Omental fat pad (tissue), 4 donors: Measurements from ENCODE around the gene CHPT1. TPM values are rescaled to one million over a fixed set of nuclear protein-coding genes. Genes with fewer than 3 reads are reported as not detected.
"Not testable (repeated sequence)": the region's sequence is repeated elsewhere in the genome, so short reads cannot be mapped to it uniquely, and the experiment has no call there.

ENCODE experiments used
- ATAC-seq: fragments of 150-250 bp; one replicate; pipeline ENCODE4 v1.9.1; 2016; ENCODE audit warnings: mild to moderate bottlenecking, moderate library complexity; ENCODE audit not compliant: low FRiP score
- DNase-seq: peaks from one replicate; pipeline ENCODE4 v3.0.0-alpha.2; 2019; ENCODE audit warnings: low spot score
- CTCF ChIP-seq, 3 donors: fragments of 450-650 bp; IDR thresholded peaks; one replicate each; pipeline ENCODE4 v1.5.1; 2016 to 2017; ENCODE audit warnings: antibody characterized with exemption in 3 of 3, mild to moderate bottlenecking in 3 of 3, moderate library complexity in 2 of 3
- total RNA-seq, 4 donors: library from RNA; depleted of rRNA; stranded (reverse); fragments of >200 nt; gene quantifications; one replicate each; pipeline ENCODE4 v1.1.0, GENCODE V29; 2016

Gene CHPT1
- total RNA-seq, 4 donors from 2014 or later: 43.8 to 107 (median 60.2) TPM

GRCh38 chr12:101680647-101681046 lies 16.8 kb upstream of the CHPT1 start:
- no peak for ATAC-seq
- no peak for DNase-seq
- no peak for TF ChIP-seq CTCF (IDR thresholded peaks at IDR 0.05)

GRCh38 chr12:101681627-101682026 lies 15.8 kb upstream of the CHPT1 start:
- not testable (repeated sequence) for DNase-seq, ATAC-seq

DNA sequence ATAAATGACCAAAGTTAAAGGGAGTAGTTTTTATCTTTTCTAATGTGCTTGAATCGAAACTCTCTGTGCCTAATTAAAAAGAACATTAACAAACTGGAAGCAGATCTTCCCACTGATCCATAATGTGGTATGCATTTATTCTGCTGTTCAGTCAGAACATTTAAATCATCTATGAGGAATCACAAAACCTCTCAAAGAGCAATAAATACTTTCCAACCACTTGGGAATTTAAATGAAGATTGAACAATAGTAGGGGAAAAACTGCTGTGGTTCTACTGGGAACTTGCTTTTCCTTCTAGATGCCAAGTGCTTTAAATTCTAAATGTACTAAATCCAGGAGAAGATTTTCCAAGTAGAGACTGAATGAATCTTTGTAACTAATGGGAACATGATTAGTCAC lies 12.3 kb upstream of the CHPT1 start:
- ATAC-seq (no peak), DNase-seq (no peak)
- TF ChIP-seq CTCF (IDR thresholded peaks at IDR 0.05): no peak

- ATAC-seq (no peak), DNase-seq (no peak)
- TF ChIP-seq CTCF (IDR thresholded peaks at IDR 0.05): no peak
These were observed 11.3 kb upstream of the CHPT1 start for GRCh38 chr12:101686176-101686575.

DNA sequence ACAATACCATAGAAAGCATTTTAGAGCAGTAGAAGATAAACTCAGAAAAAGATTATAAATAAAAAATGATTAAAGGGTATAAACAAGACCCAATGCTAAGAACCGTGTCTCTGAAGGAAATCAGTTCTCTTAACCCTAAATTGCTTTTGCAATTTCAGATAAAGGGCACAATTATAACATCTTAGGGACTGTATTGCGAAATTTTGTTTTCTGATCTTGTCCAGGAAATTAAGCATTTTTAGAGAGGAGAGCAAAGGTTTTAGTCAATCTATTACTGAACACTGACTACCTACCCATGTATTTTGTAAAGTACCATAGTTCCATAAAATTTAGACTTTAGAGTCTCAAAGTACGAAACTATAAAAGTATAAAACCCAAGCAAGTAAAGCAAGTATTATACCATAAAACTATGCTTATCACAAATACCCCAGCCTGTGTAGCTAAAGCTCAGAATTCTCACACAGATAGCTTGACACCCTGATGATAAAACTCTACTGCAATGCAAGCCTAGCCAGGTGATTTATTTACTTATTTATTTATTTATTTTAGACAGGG lies 6.8 kb upstream of the CHPT1 start:
- DNase-seq (no peak), ATAC-seq (no peak)

DNA sequence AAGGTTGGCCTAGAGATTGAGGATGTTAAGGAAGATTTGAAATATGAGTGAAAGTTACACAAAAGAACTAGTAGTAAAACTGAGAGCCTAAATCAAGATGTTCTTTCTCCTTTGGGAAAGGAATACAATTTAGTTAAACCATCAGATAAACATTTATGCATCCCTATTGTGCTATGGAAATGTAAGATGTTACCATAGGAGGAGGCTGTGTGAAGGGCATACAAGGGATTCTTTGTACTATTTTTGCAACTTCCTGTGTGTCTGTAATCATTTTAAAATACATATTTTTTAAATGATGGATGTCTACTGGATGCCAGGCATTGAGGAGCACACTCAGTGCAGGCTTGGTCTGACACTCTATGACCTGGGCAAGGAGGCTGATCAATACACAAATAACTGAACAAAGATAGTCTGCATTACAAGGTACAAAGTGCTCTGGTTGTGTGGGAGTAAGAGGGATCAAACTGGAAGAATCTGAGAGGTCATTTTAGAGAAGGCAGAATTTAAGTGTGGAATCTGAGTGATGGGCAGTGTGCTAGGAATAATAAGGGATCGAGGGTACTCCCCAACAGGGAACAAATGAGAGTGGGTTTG lies 5.8 kb upstream of the CHPT1 start:
- no peak for TF ChIP-seq CTCF (IDR thresholded peaks at IDR 0.05)
- ATAC-seq (no peak), DNase-seq (no peak)

More for the DNA sequence above, 6.8 kb upstream of the CHPT1 start:
- TF ChIP-seq CTCF (IDR thresholded peaks at IDR 0.05): no peak

GRCh38 chr12:101694297-101694848 lies 3.1 kb upstream of the CHPT1 start:
- no peak for TF ChIP-seq CTCF (IDR thresholded peaks at IDR 0.05)
- ATAC-seq (no peak), DNase-seq (no peak)
